Adrenal gland (tissue), 12 donors: ENCODE results near the gene SWT1. TPM values are rescaled to one million over a fixed set of nuclear protein-coding genes. Genes with fewer than 3 reads are reported as not detected.

Experiments used
- DNase-seq, 7 donors: peaks; one replicate each; pipeline ENCODE4 v3.0.0-alpha.2; 2019 to 2020
- H3K27ac ChIP-seq, 5 donors: fragments of 200-600 bp; sonication (generic) in 4 of 5; 1 replicate in 3 of 5; 2 replicates in 2 of 5; pipeline versions ENCODE4 v1.5.1 to v1.8.0; 2016 to 2020; ENCODE audit warnings: mild to moderate bottlenecking in 1 of 5
- H3K27me3 ChIP-seq: fragments of 200-600 bp; 2 replicates; pipeline ENCODE4 v1.8.0; 2021
- H3K36me3 ChIP-seq, 2 donors: fragments of 200-600 bp; replicated peaks in 1 of 2; 1 replicate in 1 of 2; 2 replicates in 1 of 2; pipeline versions ENCODE4 v1.5.1 to v1.8.0; 2018 to 2022
- H3K4me1 ChIP-seq, 2 donors: fragments of 200-600 bp; replicated peaks in 1 of 2; 1 replicate in 1 of 2; 2 replicates in 1 of 2; pipeline versions ENCODE4 v1.5.1 to v1.8.0; 2018 to 2021
- H3K4me3 ChIP-seq, 4 donors: fragments of 200-600 bp; sonication (generic) in 3 of 4; one replicate each; pipeline ENCODE4 v1.5.1; 2016 to 2018
- H3K9me3 ChIP-seq, 3 donors: fragments of 200-600 bp; sonication (generic) in 1 of 3; replicated peaks in 1 of 3; 1 replicate in 2 of 3; 2 replicates in 1 of 3; pipeline versions ENCODE4 v1.5.1 to v1.8.0; 2016 to 2021
- CTCF ChIP-seq, 6 experiments: fragments of 450-650 bp in 4 of 6; fragments of 200-600 bp in 2 of 6; sonication (generic) in 1 of 6; IDR thresholded peaks; 1 replicate in 5 of 6; 2 replicates in 1 of 6; pipeline versions ENCODE4 v1.5.1 to v1.8.0; 2016 to 2021; ENCODE audit warnings: antibody characterized with exemption in 6 of 6, mild to moderate bottlenecking in 2 of 6, moderate library complexity in 1 of 6
- POLR2A ChIP-seq, 2 donors: fragments of 450-650 bp; IDR thresholded peaks; one replicate each; pipeline ENCODE4 v1.6.1; 2017; ENCODE audit warnings: antibody characterized with exemption in 2 of 2, mild to moderate bottlenecking in 2 of 2, moderate library complexity in 1 of 2
- WGBS, 4 donors: extraction: QIAGEN DNeasy Blood & Tissue Kit in 2 of 4; methylation state at CpG; one replicate each; pipeline versions ENCODE4 v1.1.5 to v1.1.7; 2013 to 2017; 5-methylcytosine and 5-hydroxymethylcytosine counted together
- intact Hi-C, 2 donors: fragments of 100-400 bp; cut with DNase I; formaldehyde crosslinking; loops; one replicate each; pipeline versions ENCODE4 v1.14.1 to v1.15.0; 2022 to 2023
- polyA plus RNA-seq, 3 donors: library from polyadenylated mRNA; stranded (reverse); fragments of 200-250 nt in 2 of 3; fragments of 350-450 nt in 1 of 3; fragmentation: Illumina TruSeq in 1 of 3; extraction: RNeasy Lipid Tissue Mini Kit (QIAGEN cat#74804) in 1 of 3; gene quantifications; one replicate each; pipeline ENCODE4 v1.2.3, GENCODE V29; 2013 to 2014
- total RNA-seq, 9 donors: library from RNA; depleted of rRNA in 4 of 9; stranded (reverse); fragments of >200 nt in 4 of 9; fragments of 120-200 nt in 1 of 9; fragmentation: NEBNext Ultra II Directional in 1 of 9; extraction: Animal tissue kit (Norgen Biotek cat#: 25700) in 1 of 9; gene quantifications; one replicate each; pipeline versions ENCODE4 v1.1.0 to v1.2.4, GENCODE V29; 2013 to 2023
- donor health status: healthy with polysubstance abuse.
- donor health status: Bipolar disorder and iron deficiency.
- donor health status: DM: yes; HTN: yes; CAD: no.
- donor health status: DM: no; HTN: no; CAD: no.
- donor health status: DM: no; HTN: no; CAD: no.
- donor health status: DM: yes; HTN: yes; CAD: no.

Gene SWT1
- total and polyA plus RNA-seq, 12 donors = 1.9 to 11.0 (median 5.6) TPM

- no peak overlapping the region for H3K27ac ChIP-seq
- no peaks in the 10 kb centered on the region for H3K4me1 ChIP-seq
- no peak for TF ChIP-seq POLR2A (IDR thresholded peaks at IDR 0.05)
- TF ChIP-seq CTCF (IDR thresholded peaks at IDR 0.05) = no peak
- no peaks in the 10 kb centered on the region for H3K36me3 ChIP-seq
- H3K27me3 ChIP-seq = no peaks in the 10 kb centered on the region
- DNase-seq = no peak
- intact Hi-C loops = no loop called here
- H3K4me3 ChIP-seq = no peak overlapping the region
- H3K9me3 ChIP-seq = no peaks in the 10 kb centered on the region
- 86 to 94% (median 94%) methylated on average over 3 of the region's 3 CpGs for WGBS, 4 donors
These were observed 167.2 kb downstream of the SWT1 start for GRCh38 chr1:185324118-185324517.

- H3K4me1 ChIP-seq = no peaks in the 10 kb centered on the region
- TF ChIP-seq CTCF (IDR thresholded peaks at IDR 0.05) = no peak
- TF ChIP-seq POLR2A (IDR thresholded peaks at IDR 0.05) = no peak
- no peaks in the 10 kb centered on the region for H3K36me3 ChIP-seq
- H3K27me3 ChIP-seq = no peaks in the 10 kb centered on the region
- H3K4me3 ChIP-seq = no peak overlapping the region
- 60 to 69% (median 63%) methylated on average over 4 of the region's 4 CpGs for WGBS, 4 donors
- DNase-seq = no peak
- intact Hi-C loops = no loop called here
- H3K27ac ChIP-seq = no peak overlapping the region
- H3K9me3 ChIP-seq = no peaks in the 10 kb centered on the region
These were observed 168.4 kb downstream of the SWT1 start for GRCh38 chr1:185325413-185325812.

GRCh38 chr1:185328255-185328654 lies 171.3 kb downstream of the SWT1 start:
- no peak for TF ChIP-seq CTCF (IDR thresholded peaks at IDR 0.05)
- no peak for TF ChIP-seq POLR2A (IDR thresholded peaks at IDR 0.05)
- no peaks in the 10 kb centered on the region for H3K36me3 ChIP-seq
- H3K27ac ChIP-seq = no peak overlapping the region
- no peak for DNase-seq
- H3K9me3 ChIP-seq = no peaks in the 10 kb centered on the region
- intact Hi-C loops = no loop called here
- 70 to 90% (median 81%) methylated on average over 4 of the region's 4 CpGs for WGBS, 4 donors
- no peaks in the 10 kb centered on the region for H3K27me3 ChIP-seq
- H3K4me1 ChIP-seq = no peaks in the 10 kb centered on the region
- no peak overlapping the region for H3K4me3 ChIP-seq

- Histone ChIP-seq H3K9me3 (no peaks in the 10 kb centered on the region), H3K27ac (no peak overlapping the region), H3K27me3 (no peaks in the 10 kb centered on the region), H3K4me1 (peaks cover 0 to 3% of the 10 kb centered on the region in 2 donors), H3K36me3 (no peaks in the 10 kb centered on the region), H3K4me3 (no peak overlapping the region)
- intact Hi-C loops = no loop called here
- WGBS, 4 donors = 58 to 69% (median 66%) methylated on average over 4 of the region's 4 CpGs
- DNase-seq = no peak
- no peak for TF ChIP-seq POLR2A (IDR thresholded peaks at IDR 0.05)
- TF ChIP-seq CTCF (IDR thresholded peaks at IDR 0.05) = no peak
These were observed 177.2 kb downstream of the SWT1 start for GRCh38 chr1:185334182-185334581.
